ENCODE data around the gene GUCY1A1. TPM values are rescaled to one million over a fixed set of nuclear protein-coding genes. Genes with fewer than 3 reads are reported as not detected.

GUCY1A1 gene
- total RNA-seq, 2 experiments from 2014 or later, result 0.09 to 0.45 TPM

DNA sequence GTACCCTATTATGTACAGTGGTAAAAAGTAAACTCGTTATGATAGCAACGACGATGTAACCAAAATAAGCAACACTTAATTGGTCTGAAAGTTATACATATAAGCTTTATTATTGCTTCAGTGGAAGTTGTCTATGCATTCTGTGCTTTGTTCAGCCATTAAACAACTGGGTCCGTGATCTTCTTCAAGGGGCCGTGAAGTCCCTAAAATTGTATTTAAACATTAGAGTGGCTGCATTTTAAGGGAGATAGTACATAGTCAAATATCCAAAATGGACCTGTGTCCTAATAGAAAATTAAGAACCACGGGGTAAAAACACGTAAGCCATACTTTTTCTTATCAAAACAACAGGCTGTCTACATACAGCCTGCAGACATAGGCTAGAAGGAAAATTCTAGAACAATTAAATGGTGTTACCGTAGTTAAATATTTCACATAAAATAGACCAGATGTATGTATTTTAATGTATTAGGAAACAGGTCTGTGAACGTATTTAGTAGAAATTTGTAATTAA, 2.1 kb downstream of the GUCY1A1 start:
- no peak overlapping the region for H3K4me3 Mint-ChIP-seq
- ATAC-seq (no peak), DNase-seq (no peak)
- no peak overlapping the region for H3K27ac Mint-ChIP-seq
- no peaks in the 10 kb centered on the region for H3K9me3 Mint-ChIP-seq
- intact Hi-C loops (cut with micrococcal nuclease), result no loop called here
- ChIA-PET POLR2A (no interaction called here), CTCF (no interaction called here)
- H3K27me3 Mint-ChIP-seq, result peaks cover 48% of the 10 kb centered on the region
- H3K4me1 Mint-ChIP-seq (ENCODE audit: low read depth), result peaks cover 7% of the 10 kb centered on the region
- TF ChIP-seq, protein P1, sequence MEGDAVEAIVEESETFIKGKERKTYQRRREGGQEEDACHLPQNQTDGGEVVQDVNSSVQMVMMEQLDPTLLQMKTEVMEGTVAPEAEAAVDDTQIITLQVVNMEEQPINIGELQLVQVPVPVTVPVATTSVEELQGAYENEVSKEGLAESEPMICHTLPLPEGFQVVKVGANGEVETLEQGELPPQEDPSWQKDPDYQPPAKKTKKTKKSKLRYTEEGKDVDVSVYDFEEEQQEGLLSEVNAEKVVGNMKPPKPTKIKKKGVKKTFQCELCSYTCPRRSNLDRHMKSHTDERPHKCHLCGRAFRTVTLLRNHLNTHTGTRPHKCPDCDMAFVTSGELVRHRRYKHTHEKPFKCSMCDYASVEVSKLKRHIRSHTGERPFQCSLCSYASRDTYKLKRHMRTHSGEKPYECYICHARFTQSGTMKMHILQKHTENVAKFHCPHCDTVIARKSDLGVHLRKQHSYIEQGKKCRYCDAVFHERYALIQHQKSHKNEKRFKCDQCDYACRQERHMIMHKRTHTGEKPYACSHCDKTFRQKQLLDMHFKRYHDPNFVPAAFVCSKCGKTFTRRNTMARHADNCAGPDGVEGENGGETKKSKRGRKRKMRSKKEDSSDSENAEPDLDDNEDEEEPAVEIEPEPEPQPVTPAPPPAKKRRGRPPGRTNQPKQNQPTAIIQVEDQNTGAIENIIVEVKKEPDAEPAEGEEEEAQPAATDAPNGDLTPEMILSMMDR (IDR thresholded peaks at IDR 0.05), result no peak
- no peaks in the 10 kb centered on the region for H3K36me3 Mint-ChIP-seq (ENCODE audit: low read depth)

GRCh38 chr4:155672342-155672741, 5.7 kb downstream of the GUCY1A1 start:
- H3K4me3 Mint-ChIP-seq, result no peak overlapping the region
- ATAC-seq (no peak), DNase-seq (no peak)
- peaks cover 28% of the 10 kb centered on the region for H3K27me3 Mint-ChIP-seq
- no peaks in the 10 kb centered on the region for H3K36me3 Mint-ChIP-seq (ENCODE audit: low read depth)
- intact Hi-C loops (cut with micrococcal nuclease), result no loop called here
- peaks cover 3% of the 10 kb centered on the region for H3K4me1 Mint-ChIP-seq (ENCODE audit: low read depth)
- CTCF ChIA-PET, result no interaction called here
- POLR2A ChIA-PET, result no interaction called here
- no peaks in the 10 kb centered on the region for H3K9me3 Mint-ChIP-seq
- TF ChIP-seq, protein P1 (IDR thresholded peaks at IDR 0.05), result no peak
- H3K27ac Mint-ChIP-seq, result no peak overlapping the region

GRCh38 chr4:155673453-155673979, 6.9 kb downstream of the GUCY1A1 start:
- no peaks in the 10 kb centered on the region for H3K9me3 Mint-ChIP-seq
- DNase-seq, result no peak
- no peak overlapping the region for H3K4me3 Mint-ChIP-seq
- ATAC-seq, result no peak
- TF ChIP-seq, protein P1 (IDR thresholded peaks at IDR 0.05), result no peak
- intact Hi-C loops (cut with micrococcal nuclease), result no loop called here
- no peaks in the 10 kb centered on the region for H3K4me1 Mint-ChIP-seq (ENCODE audit: low read depth)
- peaks cover 25% of the 10 kb centered on the region for H3K27me3 Mint-ChIP-seq
- no peaks in the 10 kb centered on the region for H3K36me3 Mint-ChIP-seq (ENCODE audit: low read depth)
- POLR2A ChIA-PET, result no interaction called here
- CTCF ChIA-PET, result no interaction called here
- H3K27ac Mint-ChIP-seq, result no peak overlapping the region

DNA sequence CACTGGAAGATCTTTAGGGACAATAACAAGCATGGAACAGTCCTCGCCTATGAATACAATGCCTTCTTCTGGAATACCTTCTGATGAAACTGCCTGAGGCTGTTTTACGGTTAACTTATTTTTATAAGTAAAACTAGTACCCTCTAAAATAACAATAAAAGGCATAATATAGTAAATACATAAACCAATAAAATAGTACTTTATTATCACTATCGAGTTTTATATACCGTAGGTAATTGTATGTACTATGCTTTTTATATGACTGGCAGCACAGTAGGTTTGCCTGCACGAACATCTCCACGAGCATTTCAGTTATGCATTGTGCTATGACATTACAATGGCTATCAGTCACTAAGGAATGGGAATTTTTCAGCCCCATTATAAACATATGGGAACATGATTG, 8.0 kb downstream of the GUCY1A1 start:
- no peak overlapping the region for H3K4me3 Mint-ChIP-seq
- no peaks in the 10 kb centered on the region for H3K9me3 Mint-ChIP-seq
- ChIA-PET CTCF (no interaction called here), POLR2A (interaction anchor here (0.7 kb wide), 1 partner anchor 233 kb away, joined by 3 read pairs; no protein-coding TSS in a partner anchor)
- DNase-seq, result no peak
- intact Hi-C loops (cut with micrococcal nuclease), result no loop called here
- ATAC-seq, result no peak
- TF ChIP-seq, protein P1 (IDR thresholded peaks at IDR 0.05), result no peak
- H3K36me3 Mint-ChIP-seq (ENCODE audit: low read depth), result no peaks in the 10 kb centered on the region
- H3K4me1 Mint-ChIP-seq (ENCODE audit: low read depth), result no peaks in the 10 kb centered on the region
- peaks cover 23% of the 10 kb centered on the region for H3K27me3 Mint-ChIP-seq
- no peak overlapping the region for H3K27ac Mint-ChIP-seq

DNA sequence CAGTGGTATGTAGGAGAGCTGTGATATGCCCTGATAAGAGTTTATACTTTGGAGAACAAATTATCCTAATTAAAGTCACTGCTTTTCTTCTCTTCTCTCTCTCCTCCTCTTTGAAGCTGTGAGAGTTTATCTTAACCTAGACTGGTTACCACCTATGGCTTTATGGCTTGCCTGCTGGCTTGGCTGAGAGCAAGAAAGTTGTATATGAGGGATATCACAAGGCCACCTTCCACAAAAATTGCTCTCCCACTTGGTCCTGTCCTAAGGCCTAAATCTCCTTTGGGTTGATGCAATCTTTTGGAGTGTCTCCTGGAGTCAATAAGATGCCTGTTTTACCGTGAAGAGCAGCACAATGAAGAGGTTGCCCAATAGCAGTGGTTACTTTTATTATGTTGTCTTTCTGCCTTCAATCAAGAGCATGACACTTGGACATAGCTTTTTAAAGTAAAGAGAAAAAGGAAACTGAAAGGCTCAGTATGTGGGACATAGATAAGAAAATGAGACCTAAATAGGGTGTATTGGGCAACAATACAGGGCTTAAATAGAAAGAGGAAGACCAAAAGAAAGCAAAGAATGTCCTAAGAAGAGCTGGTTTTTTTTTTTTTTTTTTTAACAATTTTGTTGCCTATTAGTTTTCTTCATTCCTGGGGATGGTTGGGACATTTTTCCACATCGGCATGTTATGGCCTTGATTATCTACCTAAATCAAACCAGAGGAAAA, 9.2 kb downstream of the GUCY1A1 start:
- no peak overlapping the region for H3K27ac Mint-ChIP-seq
- DNase-seq (no peak), ATAC-seq (no peak)
- no peaks in the 10 kb centered on the region for H3K4me1 Mint-ChIP-seq (ENCODE audit: low read depth)
- ChIA-PET CTCF (no interaction called here), POLR2A (no interaction called here)
- H3K27me3 Mint-ChIP-seq, result peaks cover 18% of the 10 kb centered on the region
- no peaks in the 10 kb centered on the region for H3K36me3 Mint-ChIP-seq (ENCODE audit: low read depth)
- intact Hi-C loops (cut with micrococcal nuclease), result no loop called here
- TF ChIP-seq, protein P1 (IDR thresholded peaks at IDR 0.05), result no peak
- no peaks in the 10 kb centered on the region for H3K9me3 Mint-ChIP-seq
- H3K4me3 Mint-ChIP-seq, result no peak overlapping the region

Data from activated CD8-positive, alpha-beta T cell treated with anti-CD3 and anti-CD28 coated beads for 36 hours (primary cell).